Measurements from ENCODE around the gene ZFP92.
"Not testable (repeated sequence)": the region's sequence is repeated elsewhere in the genome, so short reads cannot be mapped to it uniquely, and the experiment has no call there.

ZFP92 gene

GRCh38 chrX:153411255-153411987 lies at the start of gene ZFP92:
Gene ZFP92, plus strand, starts transcription at chrX:153411472. Its CDS starts 6,851 bp downstream, at chrX:153418323.
- no peak for DNase-seq

GRCh38 chrX:153361781-153362397 lies 49.4 kb upstream of the ZFP92 start:
- no peak for DNase-seq

GRCh38 chrX:153365670-153366069 lies 45.6 kb upstream of the ZFP92 start:
- no peak for DNase-seq

GRCh38 chrX:153366119-153366518 lies 45.2 kb upstream of the ZFP92 start:
- no peak for DNase-seq

GRCh38 chrX:153366878-153367538 lies 44.3 kb upstream of the ZFP92 start:
- no peak for DNase-seq

- no peak for DNase-seq
These were observed 40.8 kb upstream of the ZFP92 start for GRCh38 chrX:153370293-153371055.

GRCh38 chrX:153371256-153371655 lies 40.0 kb upstream of the ZFP92 start:
- DNase-seq: no peak

- no peak for DNase-seq
These were observed 38.3 kb upstream of the ZFP92 start for GRCh38 chrX:153372949-153373348.

- DNase-seq: no peak
These were observed 36.8 kb upstream of the ZFP92 start for GRCh38 chrX:153374426-153374825.

GRCh38 chrX:153375571-153375970 lies 35.7 kb upstream of the ZFP92 start:
- no peak for DNase-seq

- no peak for DNase-seq
These were observed 33.5 kb upstream of the ZFP92 start for GRCh38 chrX:153377727-153378126.

- DNase-seq: no peak
These were observed 32.7 kb upstream of the ZFP92 start for GRCh38 chrX:153378607-153379006.

- DNase-seq: no peak
These were observed 31.8 kb upstream of the ZFP92 start for GRCh38 chrX:153379508-153379907.

- DNase-seq: no peak
These were observed 31.2 kb upstream of the ZFP92 start for GRCh38 chrX:153379971-153380581.

- no peak for DNase-seq
These were observed 30.6 kb upstream of the ZFP92 start for GRCh38 chrX:153380691-153381090.

- no peak for DNase-seq
These were observed 29.4 kb upstream of the ZFP92 start for GRCh38 chrX:153381684-153382532.

GRCh38 chrX:153382563-153383482 lies 28.4 kb upstream of the ZFP92 start:
- no peak for DNase-seq

GRCh38 chrX:153384390-153384789 lies 26.9 kb upstream of the ZFP92 start:
- DNase-seq: no peak

GRCh38 chrX:153384973-153385372 lies 26.3 kb upstream of the ZFP92 start:
- DNase-seq: not testable (repeated sequence)

- DNase-seq: no peak
These were observed 25.2 kb upstream of the ZFP92 start for GRCh38 chrX:153386097-153386496.

GRCh38 chrX:153387345-153387744 lies 23.9 kb upstream of the ZFP92 start:
- DNase-seq: no peak

Measured in NCI-H510A (cell line).